ENCODE results near the gene SNX10.

Gene SNX10

DNA sequence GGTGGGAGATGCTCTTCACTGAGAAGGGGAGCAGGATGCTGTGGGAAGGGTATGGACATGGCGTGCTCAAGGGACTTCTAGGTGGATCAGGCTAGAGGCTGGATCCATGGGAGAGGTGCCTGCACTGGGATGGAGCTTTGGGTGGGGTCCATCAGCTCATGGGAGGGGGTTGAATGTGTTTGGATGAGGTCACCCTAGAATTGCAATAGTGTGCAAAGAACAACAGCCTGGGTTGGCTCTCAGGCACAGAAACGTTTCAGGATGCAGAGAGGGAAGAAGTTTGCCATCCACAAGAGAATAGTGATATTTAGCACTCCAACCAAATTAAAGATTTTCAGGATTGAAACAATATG lies 66.1 kb downstream of the SNX10 start:
- no peak for DNase-seq (ENCODE audit: extremely low read depth, low read depth)
- TF ChIP-seq, protein P1, sequence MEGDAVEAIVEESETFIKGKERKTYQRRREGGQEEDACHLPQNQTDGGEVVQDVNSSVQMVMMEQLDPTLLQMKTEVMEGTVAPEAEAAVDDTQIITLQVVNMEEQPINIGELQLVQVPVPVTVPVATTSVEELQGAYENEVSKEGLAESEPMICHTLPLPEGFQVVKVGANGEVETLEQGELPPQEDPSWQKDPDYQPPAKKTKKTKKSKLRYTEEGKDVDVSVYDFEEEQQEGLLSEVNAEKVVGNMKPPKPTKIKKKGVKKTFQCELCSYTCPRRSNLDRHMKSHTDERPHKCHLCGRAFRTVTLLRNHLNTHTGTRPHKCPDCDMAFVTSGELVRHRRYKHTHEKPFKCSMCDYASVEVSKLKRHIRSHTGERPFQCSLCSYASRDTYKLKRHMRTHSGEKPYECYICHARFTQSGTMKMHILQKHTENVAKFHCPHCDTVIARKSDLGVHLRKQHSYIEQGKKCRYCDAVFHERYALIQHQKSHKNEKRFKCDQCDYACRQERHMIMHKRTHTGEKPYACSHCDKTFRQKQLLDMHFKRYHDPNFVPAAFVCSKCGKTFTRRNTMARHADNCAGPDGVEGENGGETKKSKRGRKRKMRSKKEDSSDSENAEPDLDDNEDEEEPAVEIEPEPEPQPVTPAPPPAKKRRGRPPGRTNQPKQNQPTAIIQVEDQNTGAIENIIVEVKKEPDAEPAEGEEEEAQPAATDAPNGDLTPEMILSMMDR (IDR thresholded peaks at IDR 0.05; ENCODE audit: low read depth, low read length): no peak

DNA sequence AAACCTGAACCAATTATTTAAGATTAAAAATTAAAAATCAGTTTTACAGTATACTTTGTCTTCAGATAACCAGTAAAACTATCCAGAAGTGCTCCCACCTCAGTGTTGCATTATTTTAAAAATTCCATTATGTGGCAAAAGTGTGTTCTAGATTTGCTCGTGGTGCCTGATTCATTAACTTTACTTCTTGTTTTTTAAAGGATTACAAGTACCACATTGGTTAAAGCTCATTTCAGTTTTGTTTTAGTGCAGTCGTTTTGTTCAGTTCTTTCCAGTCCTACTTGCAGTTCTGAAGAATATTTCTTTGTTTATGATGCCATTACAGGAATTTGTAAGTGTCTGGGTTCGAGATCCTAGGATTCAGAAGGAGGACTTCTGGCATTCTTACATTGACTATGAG lies 69.0 kb downstream of the SNX10 start:
- DNase-seq (ENCODE audit: extremely low read depth, low read depth): no peak

DNA sequence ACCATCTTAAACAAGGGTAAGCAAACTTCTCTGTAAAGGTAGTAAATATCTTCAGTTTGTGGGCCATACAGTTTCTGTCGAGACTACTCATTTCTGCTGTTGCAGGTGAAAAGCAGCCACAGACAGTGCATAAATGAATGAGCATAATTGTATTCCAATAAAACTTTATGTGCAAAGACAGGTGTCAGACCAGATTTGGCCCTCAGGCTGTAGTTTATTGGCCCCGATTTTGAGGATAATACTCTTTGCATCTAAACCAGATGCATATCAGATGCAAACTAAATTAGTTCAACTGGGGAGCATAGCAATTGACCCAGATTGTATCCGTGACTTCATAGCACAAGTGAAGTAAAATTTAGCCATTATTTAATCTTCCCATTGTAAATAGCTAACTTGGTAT lies 70.0 kb downstream of the SNX10 start:
- no peak for DNase-seq (ENCODE audit: extremely low read depth, low read depth)
- TF ChIP-seq, protein P1 (IDR thresholded peaks at IDR 0.05; ENCODE audit: low read depth, low read length): no peak

More for the DNA sequence above, 69.0 kb downstream of the SNX10 start:
- TF ChIP-seq, protein P1 (IDR thresholded peaks at IDR 0.05; ENCODE audit: low read depth, low read length): no peak

DNA sequence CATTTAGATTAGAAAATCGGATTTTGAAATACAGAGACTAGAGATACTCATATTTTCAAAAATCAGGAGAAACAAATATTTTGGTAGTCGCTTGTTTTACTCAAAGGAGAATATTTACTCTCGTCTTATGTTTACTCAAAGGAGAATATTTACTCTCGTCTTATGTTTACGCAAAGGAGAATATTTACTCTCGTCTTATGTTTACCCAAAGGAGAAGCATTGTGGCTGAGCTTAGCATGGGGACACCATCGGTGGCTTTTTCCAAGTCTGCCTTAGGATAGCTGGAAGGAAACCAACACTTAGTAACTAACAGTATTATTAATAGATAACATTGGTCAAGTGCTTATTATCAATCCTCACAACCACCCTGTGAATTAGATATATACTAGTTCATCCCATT lies 71.8 kb downstream of the SNX10 start:
- DNase-seq (ENCODE audit: extremely low read depth, low read depth): no peak
- TF ChIP-seq, protein P1 (IDR thresholded peaks at IDR 0.05; ENCODE audit: low read depth, low read length): no peak

DNA sequence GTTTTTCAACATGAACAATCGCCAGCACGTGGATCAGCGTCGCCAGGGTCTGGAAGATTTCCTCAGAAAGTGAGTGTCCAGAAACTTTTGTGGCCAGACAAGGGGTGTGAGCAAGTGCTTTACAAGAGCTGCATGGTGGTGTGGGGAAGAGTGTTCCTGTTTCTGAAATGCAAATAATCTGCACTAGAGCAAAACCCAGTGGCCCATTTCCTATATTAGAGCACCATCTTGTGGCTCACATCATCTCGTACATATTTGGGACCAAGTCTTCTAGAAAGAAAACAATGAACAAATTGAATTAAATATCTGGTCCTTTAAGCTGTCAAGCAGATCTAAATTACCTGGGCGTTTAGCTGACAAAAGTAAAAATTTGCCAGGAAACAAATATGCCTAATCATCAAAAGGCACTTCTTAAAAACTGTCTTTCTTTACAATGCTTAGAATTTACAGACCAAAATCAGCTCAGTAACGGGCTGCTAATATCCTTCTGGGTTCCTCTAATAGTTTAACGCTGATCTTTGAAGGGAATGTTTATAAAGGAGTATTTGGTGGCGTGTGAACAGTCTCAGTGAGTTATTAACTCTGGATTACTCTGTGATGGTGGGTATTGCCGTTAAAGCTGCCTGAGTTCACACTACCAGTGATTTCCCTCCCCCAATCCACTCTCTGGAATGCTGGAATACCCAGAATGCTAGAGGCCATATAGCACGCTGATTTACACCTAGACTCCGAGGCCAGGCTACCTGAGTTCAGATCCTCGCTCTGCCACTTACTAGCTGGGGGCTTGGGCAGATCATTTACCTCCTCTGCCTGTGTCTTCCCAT lies 73.6 kb downstream of the SNX10 start:
- TF ChIP-seq, protein P1 (IDR thresholded peaks at IDR 0.05; ENCODE audit: low read depth, low read length): peak; percentile 65

DNA sequence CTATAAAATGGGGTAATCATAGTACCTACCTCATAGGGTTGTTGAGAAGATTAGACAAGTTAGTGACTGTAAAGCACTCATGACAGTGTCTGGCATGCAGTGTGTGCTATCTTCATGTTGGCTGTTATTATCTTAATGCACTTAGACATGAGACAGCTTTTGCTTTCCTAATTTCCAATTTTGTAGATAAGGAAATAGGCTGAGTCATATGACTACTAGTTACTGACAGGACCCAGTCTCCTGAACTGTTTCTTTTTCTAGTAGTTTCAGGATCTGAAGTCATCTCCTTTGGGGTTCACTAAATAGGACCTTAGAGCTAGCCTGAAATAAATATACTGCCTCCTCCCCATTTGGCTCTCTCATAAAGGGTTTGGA lies 74.2 kb downstream of the SNX10 start:
- DNase-seq (ENCODE audit: extremely low read depth, low read depth): no peak
- TF ChIP-seq, protein P1 (IDR thresholded peaks at IDR 0.05; ENCODE audit: low read depth, low read length): no peak

More for the DNA sequence above, 73.6 kb downstream of the SNX10 start:
- peak; percentile 38 for DNase-seq (ENCODE audit: extremely low read depth, low read depth)

DNA sequence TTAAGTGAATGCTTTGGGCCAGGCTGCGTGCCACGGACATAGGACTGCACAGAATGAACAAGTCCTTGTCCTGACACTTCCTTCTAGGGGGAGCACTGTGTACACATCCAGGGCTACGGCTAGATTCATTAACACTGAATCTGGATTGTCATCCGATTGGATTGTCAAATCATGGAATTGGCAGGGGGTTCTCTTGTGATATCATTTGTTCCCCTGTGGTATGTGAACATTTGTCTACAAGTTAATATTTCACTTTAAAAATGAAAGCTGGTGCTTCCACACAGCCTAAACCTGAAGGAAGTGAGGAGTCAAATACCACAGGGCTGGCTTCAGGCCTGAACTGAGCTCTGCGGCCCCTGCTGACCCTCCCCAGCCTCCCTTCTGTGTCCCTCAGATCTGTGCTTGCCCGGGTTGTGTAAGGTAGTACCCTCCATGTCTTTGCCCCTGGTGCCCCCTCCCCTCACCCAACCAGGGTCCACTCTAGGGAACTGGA lies 75.6 kb downstream of the SNX10 start:
- TF ChIP-seq, protein P1 (IDR thresholded peaks at IDR 0.05; ENCODE audit: low read depth, low read length): no peak
- no peak for DNase-seq (ENCODE audit: extremely low read depth, low read depth)

All from AG09319 (cell line).